Fibroblast of lung (primary cell): ENCODE measurements around the gene SLC28A1. TPM values are rescaled to one million over a fixed set of nuclear protein-coding genes. Genes with fewer than 3 reads are reported as not detected.

Source experiments
- DNase-seq, 2 donors: peaks; one replicate each; pipeline versions ENCODE4 v3.0.0 to v3.0.0-alpha.2; 2010; ENCODE audit warnings: low read depth in 2 of 2
- H2AFZ ChIP-seq: 2 replicates; pipeline ENCODE4 v1.5.1; 2012; ENCODE audit warnings: low read length, control low read depth, inconsistent platforms
- H3K27ac ChIP-seq: 2 replicates; pipeline ENCODE4 v1.5.1; 2011; ENCODE audit warnings: low read length, control low read depth; ENCODE audit not compliant: insufficient read depth
- H3K27me3 ChIP-seq: 2 replicates; pipeline ENCODE4 v1.5.1; 2011; ENCODE audit warnings: mild to moderate bottlenecking, low read length; ENCODE audit not compliant: control insufficient read depth, insufficient read depth
- H3K36me3 ChIP-seq: 2 replicates; pipeline ENCODE4 v1.5.1; 2011; ENCODE audit warnings: low read length; ENCODE audit not compliant: control insufficient read depth, insufficient read depth
- H3K4me1 ChIP-seq: 2 replicates; pipeline ENCODE4 v1.5.1; 2011; ENCODE audit warnings: low read length; ENCODE audit not compliant: control insufficient read depth, insufficient read depth; ENCODE audit errors: extremely low read depth
- H3K4me2 ChIP-seq: 2 replicates; pipeline ENCODE4 v1.5.1; 2011; ENCODE audit warnings: low read length, control low read depth; ENCODE audit not compliant: insufficient read depth; ENCODE audit errors: extremely low read depth
- H3K4me3 ChIP-seq, 4 experiments: fragments of 200-600 bp in 1 of 4; sonication (generic) in 1 of 4; replicated peaks in 1 of 4; 2 replicates each; pipeline ENCODE4 v1.5.1; 2011 to 2016; ENCODE audit warnings: low read length in 4 of 4, low read depth in 3 of 4, mild to moderate bottlenecking in 3 of 4, control low read depth in 2 of 4, inconsistent platforms in 1 of 4, mixed read lengths in 1 of 4; ENCODE audit not compliant: insufficient read depth in 1 of 4; ENCODE audit errors: control extremely low read depth in 1 of 4
- H3K79me2 ChIP-seq: 2 replicates; pipeline ENCODE4 v1.5.1; 2012; ENCODE audit warnings: mild to moderate bottlenecking, low read length, inconsistent platforms; ENCODE audit not compliant: control insufficient read depth, insufficient read depth
- H3K9ac ChIP-seq: 2 replicates; pipeline ENCODE4 v1.5.1; 2011; ENCODE audit warnings: mild to moderate bottlenecking, low read length, control low read depth; ENCODE audit not compliant: insufficient read depth
- H3K9me3 ChIP-seq: 2 replicates; pipeline ENCODE4 v1.5.1; 2012; ENCODE audit warnings: low read depth, low read length; ENCODE audit not compliant: control insufficient read depth, insufficient read depth
- H4K20me1 ChIP-seq: 2 replicates; pipeline ENCODE4 v1.5.1; 2011; ENCODE audit warnings: low read length; ENCODE audit not compliant: control insufficient read depth, insufficient read depth; ENCODE audit errors: extremely low read depth
- EZH2 ChIP-seq: IDR thresholded peaks from 2 replicates; pipeline ENCODE4 v1.5.1; 2012; ENCODE audit warnings: low read length, control low read depth, mild to moderate bottlenecking; ENCODE audit errors: missing control alignments
- polyA plus RNA-seq, 2 donors: library from polyadenylated mRNA; depleted of rRNA in 1 of 2; stranded (reverse) in 1 of 2; unstranded in 1 of 2; fragments of >200 nt; gene quantifications; 2 replicates each; pipeline ENCODE4 v1.2.1, GENCODE V29; 2011 to 2012; ENCODE audit warnings: missing spikeins in 1 of 2
- total RNA-seq: library from RNA; depleted of rRNA; stranded (reverse); fragments of >200 nt; gene quantifications from 2 replicates; pipeline ENCODE4 v1.2.1, GENCODE V29; 2014
- TF ChIP-seq, protein P1 (sequence below), 2 donors: IDR thresholded peaks in 1 of 2; conservative IDR thresholded peaks in 1 of 2; 1 replicate in 1 of 2; 2 replicates in 1 of 2; pipeline ENCODE4 v1.5.1; 2011 to 2012; ENCODE audit warnings: low read length in 2 of 2, control low read depth in 1 of 2, inconsistent platforms in 1 of 2, low read depth in 1 of 2, mild to moderate bottlenecking in 1 of 2

The SLC28A1 gene
- total and polyA plus RNA-seq, 2 donors (not counting 1 experiment from before 2014, with no cell fraction given) = not detected

DNA sequence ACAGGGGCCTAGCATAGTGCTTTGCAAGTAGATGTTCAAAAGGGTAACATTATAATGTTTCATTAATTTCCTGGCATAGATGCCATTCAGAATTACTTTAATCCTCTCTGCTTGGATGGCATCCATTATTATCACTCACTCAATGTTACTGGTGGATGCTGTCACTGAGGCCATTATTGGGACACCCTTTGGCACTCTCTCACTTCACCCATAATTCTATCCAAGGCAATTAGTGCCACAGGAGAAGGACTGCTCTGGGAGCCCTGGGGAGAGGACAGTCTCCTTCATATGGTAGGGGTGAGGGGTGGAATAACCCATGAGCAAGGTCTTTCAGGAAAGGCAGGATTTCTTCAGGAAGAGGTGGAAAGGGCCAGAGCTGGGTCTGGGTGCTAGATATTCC, 28.7 kb upstream of the SLC28A1 start:
- Histone ChIP-seq H3K79me2 (no peaks in the 10 kb centered on the region), H3K9ac (no peak overlapping the region), H3K27me3 (no peaks in the 10 kb centered on the region), H3K27ac (no peak overlapping the region), H3K4me3 (no peak overlapping the region), H3K4me1 (no peaks in the 10 kb centered on the region), H4K20me1 (no peaks in the 10 kb centered on the region), H3K4me2 (no peak overlapping the region), H3K9me3 (no peaks in the 10 kb centered on the region), H2AFZ (no peak overlapping the region), H3K36me3 (no peaks in the 10 kb centered on the region)
- no peak for TF ChIP-seq EZH2
- TF ChIP-seq, protein P1, sequence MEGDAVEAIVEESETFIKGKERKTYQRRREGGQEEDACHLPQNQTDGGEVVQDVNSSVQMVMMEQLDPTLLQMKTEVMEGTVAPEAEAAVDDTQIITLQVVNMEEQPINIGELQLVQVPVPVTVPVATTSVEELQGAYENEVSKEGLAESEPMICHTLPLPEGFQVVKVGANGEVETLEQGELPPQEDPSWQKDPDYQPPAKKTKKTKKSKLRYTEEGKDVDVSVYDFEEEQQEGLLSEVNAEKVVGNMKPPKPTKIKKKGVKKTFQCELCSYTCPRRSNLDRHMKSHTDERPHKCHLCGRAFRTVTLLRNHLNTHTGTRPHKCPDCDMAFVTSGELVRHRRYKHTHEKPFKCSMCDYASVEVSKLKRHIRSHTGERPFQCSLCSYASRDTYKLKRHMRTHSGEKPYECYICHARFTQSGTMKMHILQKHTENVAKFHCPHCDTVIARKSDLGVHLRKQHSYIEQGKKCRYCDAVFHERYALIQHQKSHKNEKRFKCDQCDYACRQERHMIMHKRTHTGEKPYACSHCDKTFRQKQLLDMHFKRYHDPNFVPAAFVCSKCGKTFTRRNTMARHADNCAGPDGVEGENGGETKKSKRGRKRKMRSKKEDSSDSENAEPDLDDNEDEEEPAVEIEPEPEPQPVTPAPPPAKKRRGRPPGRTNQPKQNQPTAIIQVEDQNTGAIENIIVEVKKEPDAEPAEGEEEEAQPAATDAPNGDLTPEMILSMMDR (conservative IDR thresholded peaks at IDR 0.05 in 1 of 2, IDR thresholded peaks at IDR 0.05 in 1 of 2; ENCODE audit: low read depth in 1 of 2, low read length in 2 of 2) = no peak
- no peak for DNase-seq

DNA sequence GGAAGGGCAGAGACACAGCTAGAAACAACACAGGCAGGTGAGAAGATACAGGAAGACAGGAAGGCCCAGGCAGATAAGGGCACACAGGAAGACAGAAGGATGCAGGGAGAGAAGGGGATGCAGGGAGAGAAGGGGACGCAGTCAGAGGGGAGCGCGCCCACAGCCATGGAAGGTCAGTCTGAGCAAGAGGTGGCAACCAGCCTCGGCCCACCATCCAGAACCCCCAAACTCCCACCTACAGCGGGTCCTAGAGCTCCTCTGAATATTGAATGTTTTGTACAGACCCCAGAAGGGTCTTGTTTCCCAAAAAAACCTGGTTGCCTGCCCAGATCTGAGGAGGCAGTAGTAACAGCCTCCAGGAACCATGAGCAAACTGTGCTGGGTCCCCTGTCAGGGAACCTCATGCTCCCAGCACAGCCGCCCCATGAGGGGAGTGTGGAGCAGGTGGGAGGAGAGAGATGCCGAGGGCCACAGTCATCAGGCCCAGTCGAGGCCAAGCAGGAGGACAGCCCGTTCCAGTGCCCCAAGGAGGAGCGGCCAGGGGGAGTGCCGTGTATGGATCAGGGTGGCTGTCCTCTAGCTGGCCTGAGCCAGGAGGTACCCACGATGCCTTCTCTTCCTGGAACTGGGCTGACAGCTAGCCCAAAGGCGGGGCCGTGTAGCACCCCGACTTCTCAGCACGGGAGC, 27.6 kb upstream of the SLC28A1 start:
- no peaks in the 10 kb centered on the region for H4K20me1 ChIP-seq
- no peak for DNase-seq
- no peaks in the 10 kb centered on the region for H3K36me3 ChIP-seq
- H3K9me3 ChIP-seq = no peaks in the 10 kb centered on the region
- H3K9ac ChIP-seq = no peak overlapping the region
- no peak overlapping the region for H3K4me2 ChIP-seq
- H3K4me3 ChIP-seq = no peak overlapping the region
- no peaks in the 10 kb centered on the region for H3K27me3 ChIP-seq
- TF ChIP-seq, protein P1 (conservative IDR thresholded peaks at IDR 0.05 in 1 of 2, IDR thresholded peaks at IDR 0.05 in 1 of 2; ENCODE audit: low read depth in 1 of 2, low read length in 2 of 2) = no peak
- TF ChIP-seq EZH2 = no peak
- no peaks in the 10 kb centered on the region for H3K79me2 ChIP-seq
- H3K4me1 ChIP-seq = no peaks in the 10 kb centered on the region
- no peak overlapping the region for H2AFZ ChIP-seq
- no peak overlapping the region for H3K27ac ChIP-seq

DNA sequence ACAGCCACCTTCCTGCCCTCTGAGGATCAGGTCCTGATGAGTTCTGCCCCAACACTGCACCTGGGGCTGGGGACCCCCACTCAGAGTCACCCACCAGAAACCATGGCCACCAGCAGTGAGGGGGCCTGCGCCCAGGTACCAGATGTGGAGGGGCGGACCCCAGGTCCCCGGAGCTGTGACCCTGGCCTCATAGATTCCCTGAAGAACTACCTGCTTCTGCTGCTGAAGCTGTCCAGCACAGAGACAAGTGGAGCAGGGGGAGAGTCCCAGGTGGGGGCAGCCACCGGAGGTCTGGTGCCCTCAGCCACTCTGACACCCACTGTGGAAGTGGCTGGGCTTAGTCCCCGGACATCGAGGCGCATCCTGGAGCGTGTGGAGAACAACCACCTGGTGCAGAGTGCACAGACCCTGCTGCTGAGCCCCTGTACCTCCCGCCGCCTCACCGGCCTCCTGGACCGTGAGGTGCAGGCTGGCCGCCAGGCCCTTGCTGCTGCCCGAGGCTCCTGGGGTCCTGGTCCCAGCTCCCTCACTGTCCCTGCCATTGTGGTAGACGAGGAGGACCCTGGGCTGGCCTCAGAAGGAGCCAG, 27.0 kb upstream of the SLC28A1 start:
- H3K4me2 ChIP-seq = no peak overlapping the region
- no peak overlapping the region for H3K9ac ChIP-seq
- no peak overlapping the region for H3K4me3 ChIP-seq
- no peak overlapping the region for H2AFZ ChIP-seq
- H3K27ac ChIP-seq = no peak overlapping the region
- H3K27me3 ChIP-seq = no peaks in the 10 kb centered on the region
- no peaks in the 10 kb centered on the region for H3K4me1 ChIP-seq
- H3K36me3 ChIP-seq = no peaks in the 10 kb centered on the region
- TF ChIP-seq, protein P1 (conservative IDR thresholded peaks at IDR 0.05 in 1 of 2, IDR thresholded peaks at IDR 0.05 in 1 of 2; ENCODE audit: low read depth in 1 of 2, low read length in 2 of 2) = no peak
- no peak for TF ChIP-seq EZH2
- H4K20me1 ChIP-seq = no peaks in the 10 kb centered on the region
- DNase-seq = no peak
- H3K9me3 ChIP-seq = no peaks in the 10 kb centered on the region
- no peaks in the 10 kb centered on the region for H3K79me2 ChIP-seq
